CD4-positive, alpha-beta memory T cell (primary cell): ENCODE results near the gene IL5RA. TPM values are rescaled to one million over a fixed set of nuclear protein-coding genes. Genes with fewer than 3 reads are reported as not detected.

ENCODE experiments used
- CTCF ChIA-PET: fragments of 350-600 bp; sonication (Branson Sonifier 250); formaldehyde crosslinking; loops from one replicate; lab custom pipeline; 2021; ENCODE audit warnings: inconsistent platforms; ENCODE audit not compliant: partially characterized antibody; lab: Charles Lee
- POLR2A ChIA-PET: fragments of 350-600 bp; sonication (Branson Sonifier 250); formaldehyde crosslinking; loops from one replicate; lab custom pipeline; 2021; ENCODE audit not compliant: partially characterized antibody; lab: Charles Lee
- DNase-seq, 5 donors: peaks; one replicate each; pipeline versions ENCODE4 v3.0.0 to v3.0.0-alpha.2; 2020 to 2022; ENCODE audit warnings: mixed read lengths in 1 of 5
- H3K27ac ChIP-seq: one replicate; pipeline ENCODE4 v1.7.0; 2013; ENCODE audit warnings: low read depth, low read length
- H3K27me3 ChIP-seq: 2 replicates; pipeline ENCODE4 v1.7.0; 2013; ENCODE audit warnings: mild to moderate bottlenecking, low read length, moderate library complexity; ENCODE audit not compliant: insufficient read depth
- H3K36me3 ChIP-seq: 2 replicates; pipeline ENCODE4 v1.7.0; 2013; ENCODE audit warnings: mild to moderate bottlenecking, low read length, moderate library complexity; ENCODE audit not compliant: insufficient read depth
- H3K4me1 ChIP-seq: 2 replicates; pipeline ENCODE4 v1.7.0; 2013; ENCODE audit warnings: mild to moderate bottlenecking, low read length, moderate library complexity; ENCODE audit not compliant: insufficient read depth
- H3K4me3 ChIP-seq, 2 donors: one replicate each; pipeline ENCODE4 v1.7.0; 2013; ENCODE audit warnings: low read length in 2 of 2, mild to moderate bottlenecking in 1 of 2
- H3K9me3 ChIP-seq, 2 donors: one replicate each; pipeline ENCODE4 v1.7.0; 2013; ENCODE audit warnings: low read length in 2 of 2, control low read depth in 1 of 2; ENCODE audit not compliant: control insufficient read depth in 1 of 2
- H3K27ac Mint-ChIP-seq, 7 donors: one replicate each; pipeline ENCODE4 v1.8.0; 2020 to 2021; ENCODE audit warnings: mixed read lengths in 7 of 7, mild to moderate bottlenecking in 6 of 7, inconsistent platforms in 3 of 7, moderate library complexity in 3 of 7
- H3K27me3 Mint-ChIP-seq, 2 donors: one replicate each; pipeline ENCODE4 v1.8.0; 2020 to 2021; ENCODE audit warnings: mixed read lengths in 2 of 2
- H3K36me3 Mint-ChIP-seq, 2 donors: one replicate each; pipeline ENCODE4 v1.8.0; 2020 to 2021; ENCODE audit warnings: mixed read lengths in 2 of 2, inconsistent platforms in 1 of 2, mild to moderate bottlenecking in 1 of 2
- H3K4me1 Mint-ChIP-seq, 4 donors: one replicate each; pipeline ENCODE4 v1.8.0; 2020 to 2021; ENCODE audit warnings: mixed read lengths in 4 of 4, mild to moderate bottlenecking in 1 of 4
- H3K4me3 Mint-ChIP-seq, 8 donors: one replicate each; pipeline ENCODE4 v1.8.0; 2020 to 2021; ENCODE audit warnings: mixed read lengths in 8 of 8, mild to moderate bottlenecking in 7 of 8, moderate library complexity in 6 of 8, inconsistent platforms in 3 of 8
- H3K9me3 Mint-ChIP-seq, 8 donors: one replicate each; pipeline ENCODE4 v1.8.0; 2020 to 2021; ENCODE audit warnings: mixed read lengths in 8 of 8, mild to moderate bottlenecking in 5 of 8, inconsistent platforms in 3 of 8, moderate library complexity in 1 of 8
- intact Hi-C: fragments of 100-400 bp; cut with micrococcal nuclease; formaldehyde crosslinking; loops from one replicate; pipeline ENCODE4 v1.15.1; 2023
- polyA plus RNA-seq, 2 donors: library from polyadenylated mRNA; unstranded; fragments of 300-500 nt; fragmentation: Illumina TruSeq; gene quantifications; one replicate each; pipeline ENCODE4 v1.2.3, GENCODE V29; 2021
- total RNA-seq, 2 experiments: library from RNA; stranded (reverse); gene quantifications; one replicate each; pipeline ENCODE4 v1.2.3, GENCODE V29; 2021

The IL5RA gene
- total and polyA plus RNA-seq, 4 experiments from 2014 or later = 0.12 to 1.1 (median 0.46) TPM

DNA sequence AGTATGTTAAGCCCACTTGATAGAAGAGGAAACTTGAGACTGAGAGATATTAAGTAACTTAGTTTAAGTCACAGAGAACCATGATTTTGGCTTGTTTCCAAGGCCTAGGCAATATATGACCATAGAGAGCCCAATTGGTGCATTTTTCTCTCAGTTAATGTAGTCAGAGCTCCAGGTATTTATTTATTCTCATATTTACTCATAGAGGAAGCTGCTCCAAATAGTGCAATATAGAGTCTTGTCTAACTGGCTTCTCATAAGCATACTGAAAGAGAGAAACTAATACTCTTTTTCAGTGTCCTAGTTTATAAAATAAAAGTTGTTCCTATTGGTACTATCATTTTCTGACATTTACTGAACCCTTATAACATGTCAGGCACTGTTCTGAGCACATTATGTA, 31.8 kb upstream of the IL5RA start:
- no peak for DNase-seq
- Mint-ChIP-seq H3K27me3 (no peaks in the 10 kb centered on the region), H3K36me3 (peaks cover 66 to 88% of the 10 kb centered on the region in 2 donors), H3K4me3 (no peak overlapping the region), H3K9me3 (no peaks in the 10 kb centered on the region), H3K4me1 (peaks cover 11 to 32% (median 21%) of the 10 kb centered on the region in 4 donors), H3K27ac (peak overlapping the region in 5 of 7 donors; percentile 31 to 74 (median 32))
- Histone ChIP-seq H3K36me3 (peaks cover 56% of the 10 kb centered on the region), H3K9me3 (no peaks in the 10 kb centered on the region), H3K27me3 (no peaks in the 10 kb centered on the region), H3K27ac (no peak overlapping the region), H3K4me1 (no peaks in the 10 kb centered on the region), H3K4me3 (no peak overlapping the region)
- intact Hi-C loops = no loop called here
- ChIA-PET POLR2A (interaction anchor here (0.8 to 1.8 kb wide), 4 partner anchors 9 to 37 kb away, joined by 3 to 5 read pairs (median 4); no protein-coding TSS in a partner anchor), CTCF (interaction anchor here (1.2 kb wide), 1 partner anchor 12 kb away, joined by 3 read pairs; no protein-coding TSS in a partner anchor)

DNA sequence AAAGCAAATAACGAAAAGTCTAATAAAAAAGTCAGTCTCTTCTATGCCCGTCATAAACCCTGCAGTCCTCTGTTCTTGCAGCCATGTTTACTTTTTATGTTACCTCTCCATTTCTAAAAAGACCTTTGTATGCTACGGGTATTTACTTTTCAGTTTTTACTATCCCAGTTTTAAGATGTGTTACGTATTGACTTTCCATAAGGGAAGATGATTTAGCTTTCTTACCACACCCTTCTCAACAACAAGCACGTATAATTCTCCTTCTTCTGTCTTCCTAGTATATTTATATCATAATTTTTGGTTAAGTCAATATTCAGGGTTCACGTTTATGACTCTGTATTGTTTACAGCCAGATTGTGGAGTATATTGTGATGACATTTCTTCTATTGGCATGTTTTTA, 27.4 kb upstream of the IL5RA start:
- Mint-ChIP-seq H3K9me3 (no peaks in the 10 kb centered on the region), H3K36me3 (peaks cover 42 to 83% of the 10 kb centered on the region in 2 donors), H3K27ac (peak overlapping the region in 6 of 7 donors; percentile 59 to 84 (median 68)), H3K4me3 (no peak overlapping the region), H3K27me3 (no peaks in the 10 kb centered on the region), H3K4me1 (peaks cover 41 to 66% (median 52%) of the 10 kb centered on the region in 4 donors)
- Histone ChIP-seq H3K36me3 (peaks cover 42% of the 10 kb centered on the region), H3K9me3 (no peaks in the 10 kb centered on the region), H3K27me3 (no peaks in the 10 kb centered on the region), H3K4me3 (no peak overlapping the region), H3K4me1 (peaks cover 37% of the 10 kb centered on the region), H3K27ac (no peak overlapping the region)
- POLR2A ChIA-PET = no interaction called here
- no peak for DNase-seq
- intact Hi-C loops = no loop called here
- CTCF ChIA-PET = no interaction called here

DNA sequence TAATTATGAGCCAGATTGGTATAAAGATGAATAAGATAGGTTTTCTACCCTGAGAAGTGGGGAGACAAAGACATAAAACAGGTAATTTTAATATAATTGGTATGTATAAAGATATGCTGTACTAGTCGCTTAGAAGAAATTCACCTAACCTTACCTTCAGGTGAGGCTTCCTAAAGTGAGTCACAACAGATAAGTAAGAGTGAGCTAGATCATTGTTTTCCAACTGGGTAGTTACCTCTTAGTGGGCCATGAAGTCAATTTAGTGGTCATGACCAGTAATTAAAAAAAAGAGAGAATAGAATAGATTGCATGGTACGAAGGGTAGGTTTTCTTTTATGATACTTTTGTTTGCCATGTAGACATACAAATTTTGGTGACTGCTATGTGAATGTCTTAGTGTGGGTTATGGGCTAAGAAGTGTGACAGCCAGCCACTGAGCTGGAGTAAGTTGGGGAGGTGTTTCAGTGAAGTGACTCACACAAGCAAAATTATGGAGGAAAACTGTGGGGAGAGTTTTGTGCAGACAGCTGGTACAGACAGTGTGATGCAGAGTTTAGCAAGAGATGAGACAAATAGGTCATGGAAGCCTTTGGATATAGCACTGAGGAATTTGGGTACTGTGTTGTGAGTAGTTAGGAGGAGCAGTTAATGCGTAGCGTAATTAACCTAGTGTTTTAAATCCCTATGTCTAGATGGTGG, 24.7 kb upstream of the IL5RA start:
- Mint-ChIP-seq H3K4me3 (peak overlapping the region in 4 of 8 donors; percentile 7 to 35 (median 18)), H3K27me3 (no peaks in the 10 kb centered on the region), H3K9me3 (no peaks in the 10 kb centered on the region), H3K4me1 (peaks cover 39 to 64% (median 51%) of the 10 kb centered on the region in 4 donors), H3K36me3 (peaks cover 33 to 68% of the 10 kb centered on the region in 2 donors), H3K27ac (peak overlapping the region; percentile 56 to 87 (median 76))
- POLR2A ChIA-PET = no interaction called here
- H3K4me3 ChIP-seq = no peak overlapping the region
- H3K36me3 ChIP-seq = peaks cover 24% of the 10 kb centered on the region
- H3K27ac ChIP-seq = no peak overlapping the region
- peaks cover 41% of the 10 kb centered on the region for H3K4me1 ChIP-seq
- CTCF ChIA-PET = interaction anchor here (1.3 to 2.8 kb wide), 2 partner anchors 37 to 44 kb away, joined by 4 to 14 read pairs; partner anchors contain the start of gene CRBN
- DNase-seq = no peak
- H3K9me3 ChIP-seq = no peaks in the 10 kb centered on the region
- no peaks in the 10 kb centered on the region for H3K27me3 ChIP-seq
- intact Hi-C loops = loop anchor here (2.0 kb wide), 1 partner anchor 18 kb away; no protein-coding TSS in a partner anchor

DNA sequence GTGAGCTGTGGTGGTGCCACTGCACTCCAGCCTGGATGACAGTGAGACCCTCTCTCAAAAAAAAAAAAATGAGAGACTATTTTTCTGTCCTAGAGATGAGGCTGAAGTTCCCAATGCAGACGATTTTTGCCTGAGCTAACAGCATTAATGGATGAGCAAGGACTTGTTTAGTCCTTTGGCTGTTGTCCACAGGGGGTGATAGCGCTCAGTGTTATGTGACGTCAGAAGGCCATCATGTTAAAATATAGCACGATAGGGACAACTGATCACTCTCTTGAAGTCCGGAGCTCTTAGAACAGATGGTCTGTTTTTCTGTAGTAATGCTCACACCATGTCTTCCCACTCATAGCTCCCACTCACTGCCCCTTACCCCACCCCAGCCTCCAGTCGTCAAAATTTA, 23.3 kb upstream of the IL5RA start:
- no peaks in the 10 kb centered on the region for H3K9me3 Mint-ChIP-seq
- peaks cover 21 to 64% of the 10 kb centered on the region in 2 donors for H3K36me3 Mint-ChIP-seq
- DNase-seq = no peak
- peaks cover 21% of the 10 kb centered on the region for H3K36me3 ChIP-seq
- peak overlapping the region in 1 of 8 donors; percentile 23 for H3K4me3 Mint-ChIP-seq
- intact Hi-C loops = no loop called here
- no peaks in the 10 kb centered on the region for H3K9me3 ChIP-seq
- ChIA-PET POLR2A (interaction anchor here (1.0 to 1.4 kb wide), 3 partner anchors 8 to 39 kb away, joined by 3 to 5 read pairs (median 3); no protein-coding TSS in a partner anchor), CTCF (interaction anchor here (1.3 to 2.8 kb wide), 3 partner anchors 39 to 46 kb away, joined by 4 to 14 read pairs (median 4); partner anchors contain the start of gene CRBN)
- H3K27ac ChIP-seq = no peak overlapping the region
- H3K4me1 Mint-ChIP-seq = peaks cover 41 to 71% (median 58%) of the 10 kb centered on the region in 4 donors
- H3K27me3 ChIP-seq = no peaks in the 10 kb centered on the region
- peaks cover 55% of the 10 kb centered on the region for H3K4me1 ChIP-seq
- no peak overlapping the region for H3K4me3 ChIP-seq
- H3K27me3 Mint-ChIP-seq = no peaks in the 10 kb centered on the region
- H3K27ac Mint-ChIP-seq = peak overlapping the region in 5 of 7 donors; percentile 1 to 83 (median 56)

DNA sequence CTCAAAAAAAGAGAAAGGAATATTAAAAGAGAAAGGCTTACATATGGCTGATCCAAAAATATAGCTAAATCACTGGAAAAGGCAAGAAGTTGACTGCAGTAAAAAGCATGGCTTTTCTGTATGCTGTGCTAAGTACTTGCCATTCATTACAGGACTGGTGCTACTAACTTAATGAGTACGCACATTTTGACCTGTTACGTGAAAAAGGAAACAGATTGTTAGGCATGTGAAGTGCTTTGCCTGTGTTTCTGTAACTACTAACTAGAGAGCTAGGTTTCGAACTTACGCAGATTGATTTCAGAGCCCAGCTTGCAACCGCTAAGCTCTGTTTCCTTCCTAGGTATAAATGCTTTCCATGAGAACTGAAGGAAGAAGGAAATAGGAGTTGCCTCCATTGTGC, 19.4 kb upstream of the IL5RA start:
- Histone ChIP-seq H3K27ac (peak overlapping the region; percentile 93), H3K4me1 (peaks cover 57% of the 10 kb centered on the region), H3K36me3 (peaks cover 15% of the 10 kb centered on the region), H3K27me3 (no peaks in the 10 kb centered on the region), H3K4me3 (no peak overlapping the region), H3K9me3 (no peaks in the 10 kb centered on the region)
- peak overlapping the region in 2 of 8 donors; percentile 55 to 76 for H3K4me3 Mint-ChIP-seq
- peaks cover 33 to 71% (median 57%) of the 10 kb centered on the region in 4 donors for H3K4me1 Mint-ChIP-seq
- H3K9me3 Mint-ChIP-seq = peaks cover 0 to 2% (median 0%) of the 10 kb centered on the region in 8 donors
- H3K27ac Mint-ChIP-seq = peak overlapping the region in 5 of 7 donors; percentile 17 to 99 (median 98)
- no peaks in the 10 kb centered on the region for H3K27me3 Mint-ChIP-seq
- CTCF ChIA-PET = interaction anchor here (1.0 to 1.5 kb wide), 3 partner anchors 12 to 49 kb away, joined by 3 to 5 read pairs (median 5); no protein-coding TSS in a partner anchor
- intact Hi-C loops = loop anchor here (5.0 kb wide), 1 partner anchor 1363 kb away; the partner anchor contains the start of gene ITPR1
- POLR2A ChIA-PET = no interaction called here
- peaks cover 8 to 53% of the 10 kb centered on the region in 2 donors for H3K36me3 Mint-ChIP-seq
- no peak for DNase-seq

DNA sequence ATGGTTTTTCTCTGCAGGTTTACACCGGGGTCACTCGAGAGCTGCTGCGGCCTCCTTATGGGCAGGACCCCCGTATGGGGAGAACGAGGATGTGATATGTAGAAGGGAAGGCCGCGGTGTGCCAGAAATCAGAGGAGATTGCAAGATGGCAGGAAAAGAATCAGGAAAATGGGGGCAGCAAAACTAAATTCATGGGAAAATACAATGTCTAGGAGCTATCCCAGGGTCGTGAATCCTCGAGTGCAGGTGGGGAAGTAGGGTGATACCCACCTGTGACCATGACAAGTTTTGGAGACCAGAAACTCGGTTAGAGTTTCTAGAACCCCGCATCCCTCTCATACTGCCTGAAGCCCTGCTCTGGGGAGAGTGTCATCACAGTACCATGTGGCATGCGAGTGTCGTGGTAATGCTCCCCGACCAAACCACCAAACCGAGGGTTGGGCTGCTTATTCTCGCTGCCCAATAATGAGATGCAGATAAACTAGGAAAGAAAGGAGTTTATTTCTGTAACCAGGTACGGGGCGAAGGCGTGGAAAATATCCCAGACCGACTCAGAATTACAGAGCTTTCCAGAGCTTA, 17.3 kb upstream of the IL5RA start:
- Histone ChIP-seq H3K36me3 (peaks cover 15% of the 10 kb centered on the region), H3K4me1 (peaks cover 37% of the 10 kb centered on the region), H3K27ac (peak overlapping the region; percentile 93), H3K9me3 (no peaks in the 10 kb centered on the region), H3K27me3 (no peaks in the 10 kb centered on the region), H3K4me3 (peak overlapping the region; percentile 80 to 89)
- Mint-ChIP-seq H3K9me3 (peaks cover 0 to 2% (median 0%) of the 10 kb centered on the region in 8 donors), H3K4me3 (peak overlapping the region; percentile 95 to 98 (median 96)), H3K4me1 (peaks cover 21 to 50% (median 40%) of the 10 kb centered on the region in 4 donors), H3K36me3 (peaks cover 4 to 40% of the 10 kb centered on the region in 2 donors), H3K27ac (peak overlapping the region; percentile 98 to 100 (median 99)), H3K27me3 (no peaks in the 10 kb centered on the region)
- intact Hi-C loops = loop anchor here (5.0 kb wide), 1 partner anchor 1365 kb away; the partner anchor contains the start of gene ITPR1
- ChIA-PET POLR2A (interaction anchor here (0.9 to 2.4 kb wide), 4 partner anchors 9 to 65 kb away, joined by 3 to 9 read pairs (median 5); no protein-coding TSS in a partner anchor), CTCF (interaction anchor here (1.2 kb wide), 1 partner anchor 44 kb away, joined by 3 read pairs; no protein-coding TSS in a partner anchor)
- DNase-seq = peak; percentile 25 to 72 (median 37)
